Skin of body (tissue), 2 donors: ENCODE data around the gene BCAS1. TPM values are rescaled to one million over a fixed set of nuclear protein-coding genes. Genes with fewer than 3 reads are reported as not detected.

Source experiments
- small RNA-seq: library from RNA; depleted of rRNA; stranded (forward); fragments of <200 nt; gene quantifications from one replicate; pipeline ENCODE3, GENCODE V24; 2014; ENCODE audit warnings: low replicate concordance
- total RNA-seq: library from RNA; depleted of rRNA; stranded (reverse); fragments of >200 nt; gene quantifications from one replicate; pipeline ENCODE4 v1.2.3, GENCODE V29; 2014

The BCAS1 gene
- total RNA-seq, 1 donor from 2014 or later, result 3.4 TPM

Small RNA genes lying within 50 kb of the gene (small RNA-seq; reads per million reads assigned to genes)
- not detected for gene MIR4756

Other genes with a start within 250 kb of the BCAS1 start
- 1.3 TPM for gene CYP24A1, start 103.4 kb upstream of the BCAS1 start, total RNA-seq
- gene PFDN4, start 137.5 kb upstream of the BCAS1 start, total RNA-seq, result 41.3 TPM